HG02885 (cell line): Measurements from ENCODE around the gene RRAS.

Experiments
- ATAC-seq: cut with Tn5 transposase; IDR thresholded peaks from one replicate; pipeline ENCODE4 v1.9.1; 2021; ENCODE audit warnings: mild to moderate bottlenecking; ENCODE audit not compliant: unreplicated experiment, poor library complexity

RRAS gene

DNA sequence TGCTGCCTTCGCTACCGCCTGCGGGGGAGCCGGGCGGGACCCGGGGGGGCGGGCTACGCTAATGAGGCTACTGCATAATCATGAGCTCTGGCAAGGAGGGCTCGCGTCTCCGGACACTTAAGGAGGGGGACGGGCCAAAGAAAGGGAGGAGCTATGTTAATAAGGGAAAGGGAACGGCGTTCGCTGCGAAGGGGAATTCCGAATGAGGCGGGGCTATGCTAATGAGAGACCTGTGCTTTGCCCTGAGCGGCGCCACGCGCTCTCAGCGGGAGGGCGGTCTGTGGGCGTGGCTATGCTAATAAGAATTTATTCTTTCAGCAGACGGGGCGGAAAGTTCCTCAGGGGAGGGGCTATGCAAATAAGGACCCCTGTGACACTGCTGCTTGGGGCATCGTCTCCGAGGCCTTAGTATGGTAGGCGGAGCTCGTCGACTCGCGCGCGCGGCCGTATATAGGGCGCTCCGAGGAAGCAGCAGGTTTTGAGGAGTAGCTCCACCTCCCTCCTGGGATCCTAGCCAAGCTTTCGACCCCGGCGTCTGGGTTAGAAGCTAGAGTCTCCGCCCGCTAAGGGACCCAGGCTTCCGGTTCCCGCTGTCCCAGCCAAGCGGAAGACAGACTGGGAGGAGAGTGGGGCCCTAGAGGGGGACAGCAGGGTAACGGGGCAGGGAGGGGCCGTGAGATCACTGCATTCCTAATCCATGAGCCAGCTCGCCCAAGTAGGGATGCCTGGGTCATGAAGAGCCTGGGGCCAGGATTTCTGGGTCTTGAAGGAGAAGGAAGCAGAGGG, at the start of gene RRAS:
TSS of gene RRAS (minus strand) at position 31 of the 786 bp plus-strand sequence. CDS start 45 bp downstream, outside the sequence.
- peak; percentile 61 for ATAC-seq

DNA sequence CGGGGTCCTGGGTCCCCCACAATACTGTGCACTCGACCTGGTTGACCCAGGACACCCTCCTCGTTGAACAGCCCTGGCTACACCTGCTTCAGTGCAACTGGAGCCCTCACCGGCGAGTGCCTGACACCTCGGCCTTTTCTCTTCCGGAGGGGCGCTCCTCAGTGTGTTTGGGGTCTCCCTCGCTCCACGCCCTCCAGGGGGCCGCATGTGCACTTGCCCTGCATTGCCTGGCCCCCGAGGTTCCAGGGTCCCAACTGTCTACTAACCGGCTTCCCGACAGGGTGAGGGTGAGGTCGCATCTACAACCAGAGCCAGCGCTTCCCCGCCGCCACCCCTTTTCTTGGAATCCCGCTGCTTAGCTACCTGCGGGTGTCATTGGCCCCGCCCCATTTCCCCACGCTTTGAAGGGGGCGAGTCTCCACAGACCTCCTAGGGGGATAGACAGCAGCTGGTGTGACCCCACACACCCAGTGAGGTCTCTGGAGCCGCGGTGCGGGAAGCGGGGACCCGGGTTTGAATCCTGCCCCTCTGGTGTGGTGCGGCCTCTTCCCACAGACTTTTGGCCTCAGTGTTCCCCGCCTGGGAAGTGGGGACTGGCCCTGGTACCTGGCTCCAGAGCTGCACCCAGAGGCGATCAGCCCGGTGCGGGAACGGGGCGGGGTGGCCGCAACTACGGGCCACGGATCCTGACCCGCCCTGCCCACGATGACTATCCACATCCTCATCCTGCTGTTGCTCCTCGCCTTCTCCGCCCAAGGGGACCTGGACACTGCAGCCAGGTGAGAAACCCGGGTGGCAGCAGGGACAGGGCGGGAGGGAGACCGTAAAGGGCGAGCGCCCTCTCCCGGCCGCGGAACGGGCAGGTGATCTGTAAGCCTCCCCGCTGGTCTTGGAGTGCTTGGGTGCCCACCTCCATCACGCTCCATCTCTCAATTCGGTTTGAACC, 49.5 kb upstream of the RRAS start, which contains the start of gene ADM5:
TSS of gene ADM5 (plus strand) at position 462 of the 946 bp plus-strand sequence. CDS start at position 706, 244 bp downstream.
- no peak for ATAC-seq

DNA sequence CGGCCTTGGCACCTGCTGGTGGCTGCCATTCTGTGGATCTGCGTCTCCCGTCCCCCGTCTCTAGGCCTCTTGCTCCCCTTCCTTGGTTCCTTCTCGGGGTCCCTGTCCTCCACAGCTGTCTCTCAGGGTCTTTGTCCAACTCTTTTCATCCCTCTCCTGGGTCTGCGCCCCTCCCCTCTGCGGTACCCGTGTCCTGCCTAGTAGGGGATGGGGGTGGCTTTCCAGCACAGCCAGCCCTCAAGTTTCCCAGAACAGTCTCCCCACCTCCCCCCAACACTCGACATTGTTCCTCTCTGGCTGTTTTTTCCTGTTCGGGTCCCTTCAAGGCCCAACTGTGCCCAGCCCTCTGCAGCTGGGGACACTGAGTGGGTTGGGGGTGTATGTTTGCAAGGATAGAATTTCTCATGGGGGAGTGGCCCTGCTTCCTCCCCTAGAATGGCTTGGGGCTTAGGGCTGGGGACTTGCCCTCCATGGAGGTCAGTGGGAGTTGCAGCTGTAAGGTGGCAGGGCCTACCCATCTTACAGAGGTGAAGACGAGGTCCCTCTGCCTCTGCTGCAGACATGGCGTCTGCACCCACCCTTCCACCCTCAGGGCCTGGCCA, 48.7 kb upstream of the RRAS start:
- ATAC-seq, result no peak

DNA sequence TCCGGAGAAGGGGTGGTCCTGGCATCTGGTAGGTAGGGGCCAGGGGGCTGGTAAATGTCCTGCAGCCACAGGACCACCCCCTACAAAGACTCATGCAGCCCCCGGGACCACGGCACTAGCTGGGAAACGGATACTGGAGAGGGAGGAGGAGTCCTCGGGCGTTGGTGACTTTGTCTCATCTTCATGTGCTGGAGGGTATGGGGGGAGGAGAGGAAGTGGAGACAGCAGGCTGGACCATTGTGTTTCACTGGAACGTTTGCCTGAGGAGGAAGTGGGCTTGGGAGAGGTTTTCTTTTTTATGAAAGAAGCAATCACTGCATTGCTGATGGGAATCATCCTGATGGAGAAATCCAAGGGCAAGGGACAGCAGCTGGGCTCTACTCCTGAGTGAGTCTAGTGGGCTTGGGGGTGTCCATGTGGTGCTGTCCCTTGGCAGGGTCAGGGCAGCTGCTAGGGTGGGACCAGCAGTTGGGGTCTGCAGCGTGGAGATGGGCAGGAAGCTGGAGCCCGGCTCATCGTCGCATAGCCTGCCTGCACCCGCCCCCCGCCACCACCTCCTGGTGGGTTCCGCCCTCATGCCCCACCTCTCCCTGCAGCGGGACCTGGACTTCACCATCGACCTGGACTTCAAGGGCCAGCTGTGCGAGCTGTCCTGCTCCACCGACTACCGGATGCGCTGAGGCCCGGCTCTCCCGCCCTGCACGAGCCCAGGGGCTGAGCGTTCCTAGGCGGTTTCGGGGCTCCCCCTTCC, 47.8 kb upstream of the RRAS start:
- no peak for ATAC-seq

DNA sequence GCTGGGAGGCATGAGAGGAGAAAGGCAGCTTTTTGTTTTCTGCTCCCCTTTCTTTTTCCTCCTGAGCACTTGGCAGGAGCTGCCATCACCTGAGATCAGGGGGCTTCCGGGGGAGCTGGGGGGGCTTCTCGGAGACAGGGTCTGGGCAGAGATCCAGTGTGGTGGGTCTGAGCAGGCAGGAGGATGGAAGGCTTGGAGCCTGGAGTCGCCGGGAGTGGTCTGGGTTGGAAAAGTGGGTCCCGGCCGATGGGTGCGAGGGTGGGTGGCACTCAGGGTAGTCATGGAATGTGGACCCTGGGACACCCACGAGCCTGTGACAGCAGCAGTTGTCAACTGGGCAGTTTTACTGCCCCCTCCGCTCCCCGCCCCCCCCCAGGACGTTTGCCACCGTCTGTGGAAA, 47.2 kb upstream of the RRAS start:
- ATAC-seq, result no peak

DNA sequence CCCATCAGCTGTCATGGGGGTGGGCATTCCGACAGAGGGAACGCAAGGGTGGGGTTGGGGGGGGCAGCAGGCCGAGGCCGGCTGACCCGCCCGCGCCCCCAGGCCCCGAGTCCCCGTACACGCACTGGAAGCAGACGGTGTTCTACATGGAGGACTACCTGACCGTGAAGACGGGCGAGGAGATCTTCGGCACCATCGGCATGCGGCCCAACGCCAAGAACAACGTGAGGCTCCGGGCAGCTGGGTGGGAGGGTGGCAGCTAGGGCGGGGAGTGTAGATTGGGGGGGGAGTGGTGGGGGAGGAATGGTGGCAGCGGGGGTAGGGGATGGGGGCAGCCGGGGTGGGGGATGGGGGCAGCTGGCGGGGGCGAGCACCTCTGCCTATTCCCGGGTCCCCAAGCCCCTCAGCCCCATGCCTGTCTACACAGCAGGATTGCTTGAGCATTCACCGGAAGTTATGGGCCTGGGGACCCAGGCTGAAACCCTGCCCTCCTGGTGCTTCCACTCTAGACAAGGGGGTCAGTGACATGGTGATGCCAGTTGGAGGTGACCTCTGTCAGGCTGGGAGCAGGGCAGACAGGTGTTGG, 46.7 kb upstream of the RRAS start:
- no peak for ATAC-seq

DNA sequence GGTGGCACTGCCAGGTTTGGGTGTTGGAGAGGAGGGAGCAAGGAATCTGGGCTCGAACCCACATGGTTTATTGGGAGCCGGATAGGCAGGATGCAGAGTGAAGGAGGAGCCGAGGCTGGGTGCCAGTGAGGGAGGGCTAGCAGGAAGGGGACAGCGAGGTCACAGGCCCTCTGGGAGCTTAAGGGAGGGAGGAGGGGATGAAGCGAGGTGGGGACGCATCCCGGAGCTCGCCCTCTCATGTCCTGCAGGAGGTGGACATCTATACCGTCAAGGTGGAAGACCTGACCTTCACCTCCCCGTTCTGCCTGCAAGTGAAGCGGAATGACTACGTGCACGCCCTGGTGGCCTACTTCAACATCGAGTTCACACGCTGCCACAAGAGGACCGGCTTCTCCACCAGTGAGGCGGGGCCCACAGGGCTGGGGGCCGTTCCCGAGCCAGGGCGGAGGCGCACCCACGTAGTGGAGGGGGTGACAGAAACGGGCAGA, 45.9 kb upstream of the RRAS start:
- no peak for ATAC-seq

DNA sequence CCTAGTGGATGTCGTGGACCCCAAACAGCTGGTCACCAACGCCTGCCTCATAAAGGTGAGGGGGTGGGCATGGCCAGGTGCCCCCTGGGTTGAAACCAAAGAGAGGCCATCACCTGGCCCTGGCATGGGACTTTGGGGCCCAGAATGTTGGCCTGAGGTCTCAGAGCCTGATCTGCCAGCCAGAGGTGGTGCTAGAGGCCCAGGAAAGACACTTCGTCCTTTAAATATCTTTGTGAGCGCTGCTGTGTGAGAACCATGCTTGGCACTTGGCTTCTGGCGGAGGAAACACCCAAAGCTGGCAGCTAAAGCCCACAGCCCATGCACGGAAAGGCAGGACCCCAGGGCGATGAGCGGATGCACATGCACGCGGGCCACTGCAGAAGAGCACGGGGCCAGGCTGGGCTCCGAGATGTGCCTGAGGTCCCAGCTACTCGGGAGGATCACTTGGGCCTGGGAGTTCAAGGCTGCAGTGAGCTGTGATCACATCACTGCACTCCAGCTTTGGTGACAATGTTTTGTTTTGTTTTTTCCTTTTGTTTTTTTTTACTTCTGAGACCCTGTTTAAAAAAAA, 45.1 kb upstream of the RRAS start:
- no peak for ATAC-seq

DNA sequence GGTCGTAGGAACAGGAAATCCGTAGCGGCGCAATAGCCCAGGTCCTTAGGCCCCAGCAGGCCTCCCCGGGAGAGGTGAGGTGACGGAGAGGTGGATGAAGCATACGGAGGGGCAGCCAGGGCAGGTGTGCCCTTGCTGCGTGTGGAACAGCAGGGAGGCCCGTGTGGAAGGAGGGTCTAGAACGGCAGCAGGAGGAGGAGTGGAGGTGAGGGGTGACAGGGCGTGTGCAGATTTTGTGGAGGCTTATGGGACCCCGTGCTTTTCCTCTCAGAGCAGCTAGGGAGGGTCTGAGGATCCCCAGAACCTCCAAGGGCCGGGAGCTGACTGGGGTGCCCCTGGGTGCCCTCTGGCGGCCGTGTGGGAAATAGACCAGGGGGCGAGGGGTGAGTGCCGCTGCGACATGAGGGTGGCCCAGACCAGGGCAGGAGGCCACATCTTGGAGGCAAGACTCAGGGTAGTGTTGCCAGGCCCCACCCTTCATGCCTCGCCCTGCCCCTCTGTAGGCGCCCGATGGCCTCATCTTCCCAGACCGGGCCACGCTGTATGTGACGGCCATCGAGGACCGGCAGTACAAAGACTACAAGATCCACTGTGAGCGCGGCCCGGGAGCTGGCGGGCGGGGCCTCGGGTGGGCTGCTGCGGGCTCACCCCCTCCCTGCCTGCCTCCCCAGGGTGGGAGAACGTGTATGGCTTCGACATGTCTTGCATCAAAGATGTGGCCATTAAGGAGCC, 44.5 kb upstream of the RRAS start:
- no peak for ATAC-seq

DNA sequence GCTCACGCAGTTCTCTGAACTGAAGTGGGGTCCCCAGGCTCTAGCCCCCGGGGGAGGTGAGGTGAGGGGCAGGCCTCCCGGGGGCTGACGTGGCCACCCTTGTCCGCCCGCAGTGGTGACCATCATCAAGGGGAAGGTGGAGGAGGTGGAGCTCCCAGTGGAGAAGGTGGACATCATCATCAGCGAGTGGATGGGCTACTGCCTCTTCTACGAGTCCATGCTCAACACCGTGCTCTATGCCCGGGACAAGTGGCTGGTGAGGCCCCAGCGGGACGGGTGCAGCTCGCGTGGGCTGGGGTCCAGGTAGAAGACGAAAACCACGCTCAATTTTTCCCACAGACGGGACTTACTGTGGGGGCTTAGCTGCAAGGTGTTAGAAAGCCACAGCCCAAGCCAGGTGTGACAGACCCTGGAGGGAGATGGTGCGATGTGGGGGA, 43.9 kb upstream of the RRAS start:
- no peak for ATAC-seq

DNA sequence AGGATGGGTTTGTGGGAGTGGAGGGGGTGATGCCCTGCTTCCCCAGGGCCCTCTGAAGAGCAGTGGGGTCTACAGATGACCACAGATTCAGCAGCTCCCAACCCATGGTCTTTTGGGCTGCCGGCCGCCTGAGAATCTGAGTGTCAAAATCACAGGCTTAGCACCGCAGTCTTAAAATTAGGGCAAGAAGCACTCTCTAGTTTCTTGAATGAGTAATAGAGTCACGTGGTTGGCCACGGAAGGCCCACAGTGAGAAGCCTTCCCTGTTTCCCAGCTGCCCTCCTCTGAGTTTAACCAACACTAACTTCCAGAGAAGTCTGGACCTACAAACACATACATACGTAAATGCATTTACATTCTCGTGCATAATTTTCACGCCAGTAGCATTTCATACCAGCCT, 42.3 kb upstream of the RRAS start:
- no peak for ATAC-seq

DNA sequence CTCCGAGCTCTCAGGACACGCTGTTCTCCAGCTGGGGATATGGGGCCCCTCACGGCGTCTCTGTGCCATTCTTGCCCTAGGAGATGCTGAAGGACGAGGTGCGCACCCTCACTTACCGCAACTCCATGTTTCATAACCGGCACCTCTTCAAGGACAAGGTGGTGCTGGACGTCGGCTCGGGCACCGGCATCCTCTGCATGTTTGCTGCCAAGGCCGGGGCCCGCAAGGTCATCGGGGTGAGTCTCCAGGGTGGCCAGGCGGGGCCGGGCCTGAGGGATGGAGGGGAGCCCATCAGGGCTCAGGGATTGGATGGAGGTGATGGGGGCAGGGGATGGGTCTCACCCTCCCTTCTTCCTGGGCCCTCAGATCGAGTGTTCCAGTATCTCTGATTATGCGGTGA, 41.9 kb upstream of the RRAS start:
- ATAC-seq, result no peak

DNA sequence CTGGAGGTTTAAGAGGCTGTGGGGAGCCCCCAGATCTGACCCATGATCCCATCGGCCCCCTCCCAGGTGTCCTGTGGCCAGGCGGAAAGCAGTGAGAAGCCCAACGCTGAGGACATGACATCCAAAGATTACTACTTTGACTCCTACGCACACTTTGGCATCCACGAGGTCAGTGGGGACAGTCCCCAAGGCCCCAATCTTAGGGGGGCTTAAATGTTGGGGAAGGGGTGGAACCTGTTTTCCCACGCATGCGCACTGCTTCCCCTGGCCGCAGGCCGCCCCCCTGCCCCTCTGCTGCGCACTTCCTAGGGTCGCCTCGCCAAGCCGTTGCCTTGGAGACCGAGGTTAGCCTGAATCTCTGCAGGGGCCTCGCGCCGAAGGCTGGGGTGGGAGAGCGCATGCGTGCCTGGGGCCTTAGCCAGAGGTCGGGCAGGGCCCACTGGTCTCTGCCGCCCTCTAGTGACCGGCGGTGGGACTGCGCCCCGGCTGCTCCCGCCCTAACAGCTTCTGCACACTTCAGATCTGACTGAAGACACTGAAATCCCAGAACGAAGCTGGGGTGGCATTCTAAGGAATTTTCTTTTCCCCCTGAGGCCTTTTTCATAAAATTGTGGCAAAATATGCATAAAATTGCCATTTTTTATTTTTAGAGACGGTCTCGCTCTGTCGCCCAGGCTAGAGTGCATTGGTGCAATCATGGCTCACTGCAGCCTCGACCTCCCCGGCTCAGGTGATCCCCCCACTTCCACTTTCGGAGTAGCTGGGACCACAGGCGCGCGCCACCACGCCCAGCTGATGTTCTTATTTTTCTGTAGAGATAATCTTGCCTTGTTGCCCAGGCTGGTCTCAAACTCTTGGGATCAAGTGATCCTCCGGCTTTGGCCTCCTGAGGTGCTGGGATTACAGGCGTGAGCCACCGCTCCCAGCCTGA, 40.7 kb upstream of the RRAS start:
- ATAC-seq, result peak; percentile 22

DNA sequence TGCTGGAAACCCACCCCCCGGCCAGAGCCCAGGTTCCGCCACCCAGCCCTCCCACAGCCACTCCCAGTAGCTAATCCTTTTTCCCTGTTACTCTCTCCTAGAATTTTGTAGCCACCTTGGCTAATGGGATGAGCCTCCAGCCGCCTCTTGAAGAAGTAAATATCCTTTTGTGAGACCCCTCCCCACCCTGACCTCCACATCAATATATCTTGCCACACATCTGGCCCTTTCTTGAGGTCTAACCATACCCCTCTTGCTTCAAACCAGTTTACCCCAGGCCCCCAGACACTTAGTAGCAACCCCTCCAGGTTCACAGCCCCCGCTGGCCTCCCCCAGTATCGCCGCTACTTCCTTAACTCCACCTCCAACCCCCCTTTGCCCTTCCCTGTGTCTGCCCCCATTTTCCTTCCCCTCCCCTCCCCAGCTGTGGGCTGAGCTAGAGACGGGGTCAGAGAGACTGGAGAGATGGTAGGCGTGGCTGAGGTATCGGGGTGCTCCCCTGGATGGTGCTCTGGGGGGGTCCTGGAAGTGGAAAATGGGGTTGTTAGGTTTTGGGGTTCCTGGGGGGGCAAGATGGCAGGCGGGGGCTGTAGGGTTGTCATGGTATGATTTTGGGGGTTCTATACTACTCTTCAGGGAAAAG, 39.9 kb upstream of the RRAS start:
- no peak for ATAC-seq

DNA sequence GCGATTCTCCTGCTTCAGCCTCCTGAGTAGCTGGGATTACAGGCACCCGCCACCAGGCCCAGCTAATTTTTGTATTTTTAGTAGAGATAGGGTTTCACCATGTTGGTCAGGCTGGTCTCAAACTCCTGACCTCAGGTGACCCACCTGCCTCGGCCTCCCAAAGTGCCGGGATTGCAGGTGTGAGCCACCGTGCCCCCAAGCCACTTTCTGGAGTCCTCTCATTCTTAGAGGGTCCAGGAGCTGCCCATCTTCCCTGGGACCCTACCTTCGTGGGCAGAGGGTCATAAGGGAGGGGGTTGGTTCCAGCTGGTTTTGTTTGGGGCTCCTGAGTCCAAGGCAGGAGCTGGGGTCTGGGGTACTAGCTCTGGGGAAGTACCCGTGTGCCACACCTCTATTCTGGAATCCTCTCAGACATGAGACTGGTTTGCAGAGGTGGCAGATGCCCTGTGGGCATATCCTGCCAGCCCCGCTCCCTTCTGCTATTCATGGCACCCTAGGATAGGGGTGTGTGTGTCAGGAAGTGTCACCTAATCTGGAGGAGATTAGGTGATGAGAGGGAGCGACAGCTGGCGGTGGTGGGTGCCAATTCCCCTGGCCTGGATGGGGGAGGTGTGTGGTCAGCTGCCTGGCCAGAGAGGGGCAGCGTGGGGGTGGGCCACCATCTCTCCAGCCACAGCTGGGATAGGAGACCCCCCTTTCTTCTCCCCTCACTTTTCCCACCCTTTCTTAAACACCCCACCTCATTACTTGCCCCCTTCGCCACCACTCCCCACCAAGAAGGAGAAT, 39.2 kb upstream of the RRAS start:
- ATAC-seq, result no peak
